Stomach smooth muscle (tissue), 2 donors: Measurements from ENCODE around the gene PPP4R1.

ENCODE experiments used
- H3K27ac ChIP-seq: one replicate; pipeline ENCODE4 v1.7.0; 2013; ENCODE audit warnings: mild to moderate bottlenecking, low read length, inconsistent platforms
- H3K27me3 ChIP-seq, 2 donors: one replicate each; pipeline ENCODE4 v1.7.0; 2013; ENCODE audit warnings: low read length in 2 of 2; ENCODE audit not compliant: insufficient read depth in 2 of 2, control insufficient read depth in 1 of 2
- H3K36me3 ChIP-seq, 2 donors: one replicate each; pipeline ENCODE4 v1.7.0; 2013; ENCODE audit warnings: low read length in 2 of 2; ENCODE audit not compliant: control insufficient read depth in 2 of 2, insufficient read depth in 2 of 2
- H3K4me1 ChIP-seq: one replicate; pipeline ENCODE4 v1.7.0; 2013; ENCODE audit warnings: low read length; ENCODE audit not compliant: control insufficient read depth, insufficient read depth
- H3K4me3 ChIP-seq, 2 donors: one replicate each; pipeline ENCODE4 v1.7.0; 2013; ENCODE audit warnings: low read length in 2 of 2
- H3K9ac ChIP-seq, 2 donors: one replicate each; pipeline ENCODE4 v1.7.0; 2013; ENCODE audit warnings: low read length in 2 of 2, mild to moderate bottlenecking in 1 of 2
- H3K9me3 ChIP-seq, 2 donors: one replicate each; pipeline ENCODE4 v1.7.0; 2013; ENCODE audit warnings: low read length in 2 of 2; ENCODE audit not compliant: control insufficient read depth in 2 of 2
- donor health status: healthy.
- donor health status: Pancreatic carcinoma.

Gene PPP4R1

GRCh38 chr18:9508446-9509025 is 105.8 kb downstream of the PPP4R1 start:
- H3K36me3 ChIP-seq: no peaks in the 10 kb centered on the region
- no peak overlapping the region for H3K27ac ChIP-seq
- no peak overlapping the region for H3K9ac ChIP-seq
- peaks cover 0 to 3% of the 10 kb centered on the region in 2 donors for H3K9me3 ChIP-seq
- H3K4me3 ChIP-seq: no peak overlapping the region
- H3K4me1 ChIP-seq: peaks cover 13% of the 10 kb centered on the region
- no peaks in the 10 kb centered on the region for H3K27me3 ChIP-seq

- peaks cover 0 to 3% of the 10 kb centered on the region in 2 donors for H3K9me3 ChIP-seq
- H3K9ac ChIP-seq: no peak overlapping the region
- no peak overlapping the region for H3K4me3 ChIP-seq
- H3K36me3 ChIP-seq: no peaks in the 10 kb centered on the region
- peaks cover 13% of the 10 kb centered on the region for H3K4me1 ChIP-seq
- H3K27ac ChIP-seq: no peak overlapping the region
- H3K27me3 ChIP-seq: no peaks in the 10 kb centered on the region
Measured at GRCh38 chr18:9507565-9508088, 106.7 kb downstream of the PPP4R1 start.

- no peak overlapping the region for H3K27ac ChIP-seq
Measured at GRCh38 chr18:9506046-9506792, 108.1 kb downstream of the PPP4R1 start.

More at GRCh38 chr18:9506046-9506792, 108.1 kb downstream of the PPP4R1 start:
- Histone ChIP-seq H3K4me1 (peaks cover 13% of the 10 kb centered on the region), H3K9me3 (peaks cover 0 to 3% of the 10 kb centered on the region in 2 donors), H3K9ac (no peak overlapping the region), H3K4me3 (no peak overlapping the region), H3K36me3 (no peaks in the 10 kb centered on the region), H3K27me3 (no peaks in the 10 kb centered on the region)
